DMS79 (cell line): Measurements from ENCODE around the gene HDAC11.
"Not testable (repeated sequence)": the region's sequence is repeated elsewhere in the genome, so short reads cannot be mapped to it uniquely, and the experiment has no call there.

ENCODE experiments used
- DNase-seq: peaks from one replicate; lab custom pipeline; 2025; lab: John Stamatoyannopoulos, UW

HDAC11 gene

DNA sequence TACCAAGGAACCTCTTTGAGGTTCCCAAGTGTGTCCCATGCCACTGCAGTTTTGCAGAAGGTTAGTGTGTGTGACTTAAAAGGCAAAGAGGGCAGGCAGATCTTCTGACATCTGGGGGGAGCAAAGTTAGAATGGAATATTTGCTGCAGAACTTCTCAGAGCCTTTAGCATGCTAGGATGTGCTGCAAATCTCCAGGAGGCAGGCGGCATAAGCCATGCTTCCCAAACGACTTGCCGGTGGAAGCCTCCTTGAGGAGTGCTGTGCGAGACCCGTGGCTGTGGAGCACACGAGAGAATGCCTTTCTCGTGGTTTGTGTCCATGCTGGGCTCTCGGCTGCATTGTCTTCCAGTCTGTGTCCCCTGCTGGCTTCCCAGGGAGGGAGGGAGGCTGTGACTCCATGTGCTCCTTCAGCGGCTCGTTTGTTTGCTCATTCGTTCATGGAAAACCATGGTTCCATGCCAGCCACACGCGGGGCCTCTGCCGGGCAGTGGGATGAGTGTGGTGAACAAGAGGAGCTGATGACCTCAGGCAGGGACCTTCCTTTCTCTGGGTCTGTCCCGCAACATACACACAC, 13.8 kb downstream of the HDAC11 start:
- no peak for DNase-seq

DNA sequence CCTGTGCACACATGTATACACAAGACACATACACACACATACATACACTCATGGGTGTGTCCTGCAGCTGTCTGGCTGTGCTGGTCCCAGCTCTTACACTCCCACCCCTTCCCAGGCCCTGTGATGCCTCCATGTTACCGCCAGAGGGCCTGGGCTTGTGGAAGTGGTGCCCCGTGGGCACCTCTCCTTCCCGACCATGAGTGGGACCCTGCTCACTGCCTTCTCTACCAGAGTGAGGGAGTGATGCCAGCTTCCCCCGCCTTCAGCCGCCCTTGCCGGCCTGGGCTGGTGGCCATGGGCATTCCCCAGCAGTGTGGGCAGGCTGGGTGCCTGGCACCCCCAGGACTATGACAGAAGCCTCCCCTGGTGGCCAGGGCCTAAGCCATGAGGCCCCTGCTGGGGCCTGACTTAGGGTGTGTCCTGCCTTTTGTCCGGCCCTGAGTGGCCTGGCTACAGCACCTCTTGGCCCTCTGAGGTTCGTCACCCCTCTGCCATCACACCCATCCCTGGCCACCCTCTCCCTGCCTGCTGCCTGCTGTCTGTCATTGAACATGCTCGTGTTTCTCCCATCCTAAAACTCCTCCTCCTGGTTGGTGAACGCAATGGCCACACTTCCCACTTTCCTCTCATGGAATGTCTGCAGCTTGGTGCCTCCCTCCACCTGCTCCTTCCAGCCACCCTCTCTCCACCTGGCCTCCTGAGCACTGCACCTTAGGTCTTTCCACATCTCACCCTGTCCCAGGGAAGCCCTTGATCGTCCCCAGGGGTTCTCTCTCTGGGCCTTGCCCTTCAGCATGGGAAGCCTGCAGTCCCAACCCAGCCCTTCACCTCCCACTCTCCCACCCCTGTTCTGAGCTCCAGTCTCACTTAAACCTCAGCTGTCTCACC, 14.6 kb downstream of the HDAC11 start:
- no peak for DNase-seq

DNA sequence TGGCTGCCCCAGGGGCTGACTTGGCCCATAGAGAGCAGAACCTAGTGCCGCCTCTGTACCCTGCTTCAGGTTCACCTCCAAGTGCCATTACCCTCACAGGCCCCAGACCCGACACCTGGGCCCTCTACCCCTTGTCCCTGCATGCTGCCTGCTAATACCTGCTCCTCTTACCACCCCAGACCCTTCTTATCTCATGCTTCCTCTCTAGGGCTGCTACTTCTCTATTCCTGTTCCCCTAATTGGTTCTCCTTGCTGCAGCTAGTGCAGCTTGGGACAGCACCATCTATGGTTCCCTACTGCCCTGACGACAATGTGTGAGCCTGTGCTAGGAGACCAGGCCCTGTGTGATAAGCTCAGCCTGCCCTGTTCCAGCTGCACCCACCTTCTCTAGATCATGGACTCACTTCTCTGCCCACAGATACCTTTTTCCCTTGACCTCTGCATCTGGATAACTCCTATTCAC, 15.3 kb downstream of the HDAC11 start:
- no peak for DNase-seq

DNA sequence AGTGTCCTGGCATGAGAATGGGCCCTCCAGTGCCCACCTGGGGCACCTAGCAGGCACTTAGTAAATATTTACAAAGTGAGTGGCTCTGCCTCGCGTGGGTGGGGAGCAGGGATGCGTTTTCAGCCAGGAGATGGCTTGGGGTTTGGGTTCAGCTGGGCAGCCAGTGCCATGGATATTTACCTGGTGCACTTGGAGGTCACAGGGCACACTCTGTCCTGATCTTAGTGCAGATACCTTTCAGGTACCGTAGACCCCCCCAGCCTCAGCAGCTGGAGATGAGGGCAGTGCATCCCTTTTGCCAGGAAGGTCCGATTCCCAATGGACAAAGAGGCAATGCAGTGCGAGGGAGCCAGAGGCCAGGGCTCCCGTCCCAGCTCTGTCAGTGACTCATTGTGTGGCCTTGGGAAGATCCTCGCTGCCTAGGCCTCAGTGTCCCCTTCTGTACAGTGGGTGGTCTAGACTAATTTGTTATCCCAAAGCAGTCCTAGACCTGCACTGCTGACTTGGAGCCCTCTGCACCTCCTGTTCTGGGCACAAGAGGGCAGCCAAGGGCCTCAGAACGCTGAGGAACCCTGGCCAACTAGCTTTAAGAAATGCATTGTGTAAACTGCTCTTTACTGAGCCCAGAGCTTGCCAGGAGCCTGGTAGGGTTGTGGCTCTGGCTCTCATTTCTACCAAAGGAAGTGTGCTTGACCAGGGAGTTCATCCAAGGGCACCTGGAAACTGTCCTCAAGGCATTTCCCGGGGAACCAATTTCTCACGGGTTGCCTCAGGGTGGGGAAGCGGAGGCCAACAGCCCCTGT, 16.0 kb downstream of the HDAC11 start:
- no peak for DNase-seq

DNA sequence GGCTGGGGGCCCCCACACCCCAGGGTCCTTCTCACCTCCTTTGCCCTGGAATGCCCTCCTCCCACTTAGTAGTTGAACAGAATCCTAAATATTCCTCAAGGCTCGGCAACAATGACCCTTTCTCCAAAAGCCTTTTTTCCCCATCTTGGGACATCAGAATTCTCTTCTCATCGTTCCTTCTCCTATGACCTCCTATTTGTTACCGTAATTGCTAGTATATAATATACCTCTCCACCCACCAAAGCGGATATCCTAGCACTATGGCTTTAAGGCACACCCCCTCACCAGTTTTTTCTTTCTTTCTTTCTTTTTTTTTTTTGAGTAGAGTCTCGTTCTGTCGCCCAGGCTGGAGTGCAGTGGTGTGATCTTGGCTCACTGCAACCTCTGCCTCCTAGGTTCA, 16.8 kb downstream of the HDAC11 start:
- no peak for DNase-seq

DNA sequence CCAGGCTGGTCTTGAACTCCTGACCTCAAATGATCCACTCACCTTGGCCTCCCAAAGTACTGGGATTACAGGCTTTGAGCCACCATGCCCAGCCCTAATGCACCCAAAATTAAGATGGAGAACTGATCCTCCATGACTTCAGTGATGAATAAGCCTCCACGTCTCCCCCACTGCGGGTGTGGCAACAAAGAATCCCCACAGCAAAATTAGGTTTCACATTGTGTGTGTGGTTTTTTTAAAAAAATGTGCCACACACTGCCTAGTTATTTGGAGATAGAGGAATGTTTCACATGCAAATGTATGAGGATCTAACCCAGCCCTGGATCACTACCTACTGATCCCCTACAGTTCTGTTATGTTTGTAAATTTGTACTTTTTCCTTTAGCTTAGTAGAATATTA, 17.3 kb downstream of the HDAC11 start:
- DNase-seq = no peak

DNA sequence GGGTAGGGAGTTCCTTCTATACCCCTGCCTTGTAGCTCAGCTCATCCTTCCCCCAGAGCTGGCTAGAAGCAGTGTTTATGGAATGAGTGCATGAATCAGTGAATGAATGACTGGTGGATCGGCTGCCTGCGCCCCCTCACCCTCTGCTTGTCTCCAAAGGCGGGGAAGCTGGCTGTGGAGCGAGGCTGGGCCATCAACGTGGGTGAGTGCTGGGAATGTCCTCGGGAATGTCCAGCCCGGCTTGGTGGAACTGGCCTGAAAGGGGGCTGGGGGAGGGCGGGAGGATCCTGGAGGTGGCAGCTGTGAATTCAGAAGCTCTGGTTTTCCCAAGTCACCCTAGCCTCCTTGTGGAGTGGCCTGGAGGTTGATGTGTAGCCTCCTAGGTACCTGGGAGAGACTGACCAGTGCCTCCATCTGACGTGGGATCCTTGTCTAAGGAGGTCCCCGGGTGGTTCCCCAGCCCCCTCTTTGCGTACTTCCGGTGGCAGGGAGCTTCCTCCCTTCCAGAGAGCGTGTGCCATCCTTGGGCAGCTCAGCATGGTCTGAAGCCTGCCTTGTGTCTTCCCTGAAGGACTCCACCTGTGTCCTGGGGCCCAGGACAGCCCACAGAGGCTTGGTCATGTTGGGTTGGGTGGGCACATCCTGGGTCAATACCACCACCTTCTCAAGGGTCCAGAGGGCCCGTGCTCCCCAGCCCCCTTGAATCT, 18.4 kb downstream of the HDAC11 start:
- no peak for DNase-seq

DNA sequence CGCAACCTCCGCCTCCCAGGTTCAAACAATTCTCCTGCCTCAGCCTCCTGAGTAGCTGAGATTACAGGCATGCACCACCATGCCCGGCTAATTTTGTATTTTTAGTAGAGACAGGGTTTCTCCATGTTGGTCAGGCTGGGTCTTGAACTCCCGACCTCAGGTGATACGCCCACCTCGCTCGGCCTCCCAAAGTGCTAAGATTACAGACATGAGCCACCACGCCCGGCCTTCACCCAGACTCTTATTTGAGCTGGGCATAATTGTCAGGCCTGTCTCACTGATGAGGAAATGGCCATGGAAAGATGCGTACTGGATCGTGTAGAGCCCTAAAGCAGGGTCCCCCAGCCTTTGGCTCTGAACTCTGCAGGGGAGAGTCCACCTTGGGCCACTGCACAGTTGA, 19.1 kb downstream of the HDAC11 start:
- not testable (repeated sequence) for DNase-seq

DNA sequence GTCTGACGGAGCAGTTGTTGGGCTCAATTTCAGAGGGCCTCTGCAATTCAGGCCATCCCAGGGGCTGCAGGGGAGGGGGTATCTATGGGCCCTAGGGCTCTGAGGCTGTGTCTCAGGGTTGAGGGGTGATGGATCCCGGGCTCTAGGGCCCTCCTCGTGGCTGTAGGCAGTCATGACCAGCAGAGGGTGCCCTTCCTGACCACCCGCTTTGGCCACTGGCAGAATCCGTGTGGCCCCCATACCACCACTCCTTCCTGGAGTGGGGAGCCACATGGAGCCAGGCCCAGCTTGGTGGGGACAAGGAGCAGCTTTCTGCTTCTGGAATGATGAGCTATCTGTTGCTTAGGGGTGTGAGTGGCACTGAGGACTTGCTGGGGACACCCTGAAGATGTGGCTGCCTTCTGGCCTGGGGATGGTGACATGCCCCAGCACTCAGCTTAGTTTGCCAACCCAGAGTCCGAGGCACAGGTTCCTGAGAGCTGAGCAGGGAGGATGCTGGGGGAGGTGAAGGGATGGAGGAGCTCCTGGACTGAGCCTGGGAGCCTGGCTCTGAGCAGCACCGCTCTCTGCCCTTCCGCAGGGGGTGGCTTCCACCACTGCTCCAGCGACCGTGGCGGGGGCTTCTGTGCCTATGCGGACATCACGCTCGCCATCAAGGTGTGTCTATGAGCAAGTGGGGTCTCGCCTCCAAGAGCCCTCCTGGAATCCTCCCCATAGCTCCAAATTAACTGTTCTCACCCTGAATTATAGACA, 20.2 kb downstream of the HDAC11 start:
- DNase-seq = no peak

DNA sequence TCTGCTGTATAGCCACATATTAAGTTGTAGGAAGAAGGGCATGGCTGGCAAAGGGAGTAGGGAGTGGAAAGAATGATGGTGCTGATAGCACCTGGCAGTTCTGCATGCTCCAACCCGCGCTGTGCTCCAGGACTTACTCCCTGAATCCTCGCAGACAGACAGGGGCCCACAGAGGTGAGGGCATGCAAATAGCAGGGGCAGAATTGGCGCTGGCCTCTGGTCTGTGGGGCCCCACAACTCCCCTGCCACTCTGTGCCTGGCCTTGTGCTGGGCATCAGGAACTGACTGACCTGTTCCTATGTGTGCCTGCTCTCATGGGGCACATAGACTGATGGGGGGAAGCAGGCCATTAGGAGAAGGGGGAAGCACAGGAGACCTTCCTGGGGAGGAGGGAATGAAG, 20.9 kb downstream of the HDAC11 start:
- no peak for DNase-seq

DNA sequence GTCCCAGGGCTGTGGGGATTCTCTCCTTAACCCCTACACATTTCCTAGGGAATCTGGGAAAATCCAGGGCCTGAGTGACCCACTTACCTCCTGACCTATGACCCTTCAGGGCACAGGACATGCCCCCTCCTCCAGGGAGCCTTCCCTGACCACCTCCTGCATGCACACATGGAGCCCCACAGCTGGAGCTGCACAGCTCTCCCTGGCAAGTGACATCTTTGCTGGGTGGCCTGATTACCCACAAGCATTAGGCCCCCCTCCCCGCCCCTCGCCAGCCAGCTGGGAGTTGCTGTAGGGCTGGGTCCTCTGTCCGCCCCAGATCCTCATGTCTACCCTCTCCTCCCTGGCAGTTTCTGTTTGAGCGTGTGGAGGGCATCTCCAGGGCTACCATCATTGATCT, 21.4 kb downstream of the HDAC11 start:
- DNase-seq = no peak

DNA sequence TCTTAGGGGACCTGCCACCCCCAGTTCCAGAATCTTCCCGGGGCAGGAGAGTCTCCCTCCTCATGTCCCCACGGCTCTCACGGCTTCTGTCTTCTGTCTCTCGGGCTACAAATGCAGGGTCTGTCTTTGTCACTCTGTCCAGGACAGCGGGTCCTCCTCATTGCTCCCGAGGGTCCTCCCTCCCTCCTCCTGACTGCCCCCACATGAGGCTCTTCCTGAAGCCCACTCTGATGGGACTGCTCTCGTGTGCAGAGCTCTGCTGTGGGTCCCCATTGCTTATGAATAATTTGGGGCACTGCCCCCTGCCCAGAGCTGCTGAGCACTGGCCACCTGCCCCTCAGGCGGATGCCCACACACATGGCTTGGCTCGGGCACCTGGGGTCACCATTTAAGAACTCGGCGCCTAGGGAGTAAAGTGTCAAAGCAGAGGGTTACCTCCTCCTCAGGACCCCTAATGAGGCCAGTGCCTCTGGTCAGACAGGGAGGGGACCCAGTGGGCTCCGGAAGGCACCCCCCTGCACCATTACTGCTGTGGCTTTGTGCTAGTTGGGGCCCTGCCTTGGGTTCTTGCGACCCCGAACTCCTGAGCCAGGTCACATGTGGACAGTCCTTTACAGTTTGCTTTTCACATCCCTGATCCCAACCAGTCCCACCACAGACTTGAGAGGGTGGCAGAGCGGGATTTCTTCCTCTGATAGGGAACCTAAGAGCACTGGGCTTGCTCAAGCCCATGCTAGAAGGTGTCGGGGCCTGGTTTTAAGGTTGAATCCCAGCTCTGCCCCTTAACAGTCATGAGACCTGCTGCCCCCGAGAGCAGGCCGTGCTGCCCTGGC, 22.1 kb downstream of the HDAC11 start:
- no peak for DNase-seq

DNA sequence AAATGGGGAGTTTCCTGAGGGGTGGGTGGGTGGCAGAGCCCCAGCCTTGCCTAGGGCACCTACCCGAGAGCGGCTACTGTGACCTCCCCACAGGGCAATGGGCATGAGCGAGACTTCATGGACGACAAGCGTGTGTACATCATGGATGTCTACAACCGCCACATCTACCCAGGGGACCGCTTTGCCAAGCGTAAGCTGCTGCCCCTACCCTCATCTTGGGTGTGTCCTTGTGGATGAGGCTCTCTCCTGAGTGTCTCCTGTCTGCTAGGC, 22.6 kb downstream of the HDAC11 start:
- DNase-seq = no peak

DNA sequence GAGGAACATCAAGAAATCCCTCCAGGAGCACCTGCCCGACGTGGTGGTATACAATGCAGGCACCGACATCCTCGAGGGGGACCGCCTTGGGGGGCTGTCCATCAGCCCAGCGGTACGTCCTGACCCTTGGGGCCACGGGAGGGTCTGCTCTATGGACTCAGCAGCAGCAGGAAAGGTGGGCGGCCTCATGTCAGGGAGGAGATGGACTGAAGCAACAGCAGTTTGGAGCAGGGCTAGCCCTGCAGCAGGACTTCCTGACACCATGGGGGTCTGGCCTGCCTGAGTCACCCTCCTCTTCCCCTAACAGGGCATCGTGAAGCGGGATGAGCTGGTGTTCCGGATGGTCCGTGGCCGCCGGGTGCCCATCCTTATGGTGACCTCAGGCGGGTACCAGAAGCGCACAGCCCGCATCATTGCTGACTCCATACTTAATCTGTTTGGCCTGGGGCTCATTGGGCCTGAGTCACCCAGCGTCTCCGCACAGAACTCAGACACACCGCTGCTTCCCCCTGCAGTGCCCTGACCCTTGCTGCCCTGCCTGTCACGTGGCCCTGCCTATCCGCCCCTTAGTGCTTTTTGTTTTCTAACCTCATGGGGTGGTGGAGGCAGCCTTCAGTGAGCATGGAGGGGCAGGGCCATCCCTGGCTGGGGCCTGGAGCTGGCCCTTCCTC, 24.2 kb downstream of the HDAC11 start:
- DNase-seq = no peak

DNA sequence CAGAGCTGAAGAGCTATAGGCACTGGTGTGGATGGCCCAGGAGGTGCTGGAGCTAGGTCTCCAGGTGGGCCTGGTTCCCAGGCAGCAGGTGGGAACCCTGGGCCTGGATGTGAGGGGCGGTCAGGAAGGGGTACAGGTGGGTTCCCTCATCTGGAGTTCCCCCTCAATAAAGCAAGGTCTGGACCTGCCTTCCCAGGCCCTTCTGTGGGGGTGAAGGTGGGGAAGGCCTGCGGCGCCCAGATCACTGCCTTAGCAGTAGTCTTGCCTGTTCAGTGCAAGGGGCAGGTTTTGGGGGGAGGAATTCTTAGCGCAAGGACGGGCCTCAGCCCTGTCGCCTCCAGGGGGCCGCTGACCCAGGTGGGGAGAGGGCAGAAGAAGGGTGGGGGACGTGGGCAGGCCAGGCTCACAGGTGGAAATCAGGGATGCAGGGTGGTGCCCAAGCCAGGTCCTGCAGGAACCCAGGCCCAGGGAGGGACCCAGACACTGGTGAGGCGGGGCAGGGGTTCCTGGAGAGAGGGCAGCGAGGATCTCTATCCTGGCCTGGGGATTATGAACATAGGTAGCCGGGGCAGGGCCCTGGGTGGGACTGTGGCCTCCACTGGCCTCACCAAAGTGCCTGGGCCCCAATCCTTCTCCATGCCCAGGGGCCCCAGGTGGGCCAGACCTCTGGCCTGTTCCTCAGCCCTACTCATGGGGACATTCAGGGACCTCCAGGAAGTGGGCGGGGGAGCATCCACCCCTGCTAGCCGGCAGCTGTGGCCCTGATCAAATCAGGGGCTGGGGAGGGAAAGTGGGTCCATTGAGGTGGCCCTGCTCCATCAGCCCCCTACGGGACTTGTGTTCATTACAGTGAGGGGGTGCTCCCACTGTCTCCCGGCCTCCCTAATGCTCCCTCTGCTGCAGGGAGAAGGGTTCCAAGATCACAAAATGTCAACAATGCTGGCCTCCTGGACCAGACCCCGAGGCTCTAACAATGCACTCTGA, 25.3 kb downstream of the HDAC11 start:
- DNase-seq = no peak

DNA sequence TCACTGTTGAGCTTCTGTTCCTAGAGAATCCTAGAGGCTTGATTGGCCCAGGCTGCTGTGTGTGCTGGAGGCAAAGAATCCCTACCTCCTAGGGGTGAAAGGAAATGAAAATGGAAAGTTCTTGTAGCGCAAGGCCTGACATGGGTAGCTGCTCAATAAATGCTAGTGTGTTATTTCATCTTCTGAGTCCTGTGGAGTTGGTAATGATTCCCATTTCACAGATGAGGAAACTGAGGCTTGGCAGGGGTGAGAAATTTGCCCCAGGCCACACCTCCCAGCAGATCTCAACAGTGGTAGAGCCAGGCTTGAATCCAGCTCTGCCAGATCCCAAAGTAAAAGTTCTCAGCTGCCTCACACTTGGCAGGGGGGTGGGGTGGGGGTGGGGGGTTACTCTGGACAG, 26.1 kb downstream of the HDAC11 start:
- no peak for DNase-seq

DNA sequence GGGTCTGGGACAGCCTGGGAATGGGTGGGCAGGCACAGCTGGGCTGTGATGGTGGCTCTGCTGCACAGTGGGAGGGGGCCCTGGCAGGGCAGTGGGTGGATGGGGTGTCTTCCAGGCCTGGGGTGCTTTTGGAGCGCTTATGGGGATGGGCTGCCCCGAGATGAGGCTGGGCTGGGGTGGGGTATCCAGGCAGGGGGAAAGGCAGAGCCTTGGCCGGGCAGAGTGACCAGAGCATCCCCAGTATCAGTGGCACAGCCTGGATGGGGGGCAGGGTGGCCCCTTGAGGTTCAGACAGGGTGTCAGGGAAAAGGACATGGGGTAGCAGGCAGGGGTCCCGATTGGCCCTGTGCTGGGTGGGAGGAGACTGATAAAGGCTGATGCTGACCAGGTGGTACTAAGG, 26.6 kb downstream of the HDAC11 start:
- no peak for DNase-seq

DNA sequence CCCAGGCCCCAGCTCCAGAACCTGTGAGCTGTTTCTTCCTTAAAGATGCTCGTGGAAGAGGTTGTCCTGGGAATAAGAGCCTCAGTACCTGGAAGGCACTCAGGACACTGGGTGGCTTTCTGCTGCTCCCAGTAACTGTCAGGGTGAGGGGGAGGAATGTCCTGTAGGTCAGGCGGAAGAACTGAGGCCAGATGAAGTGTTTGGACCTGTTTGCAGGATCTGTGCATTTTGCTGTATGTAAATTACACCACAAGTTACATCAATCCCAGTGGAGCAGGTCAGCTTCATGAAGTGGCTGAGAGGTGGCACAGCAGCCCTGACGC, 27.1 kb downstream of the HDAC11 start:
- DNase-seq = no peak
